ENCODE results near the gene CEP170B. TPM values are rescaled to one million over a fixed set of nuclear protein-coding genes. Genes with fewer than 3 reads are reported as not detected.

Gene CEP170B
- total and polyA plus RNA-seq, 2 of the 8 experiments (the other 6 are each of a cell fraction or from before 2014, with no cell fraction given), result 9.1 to 33.8 TPM

DNA sequence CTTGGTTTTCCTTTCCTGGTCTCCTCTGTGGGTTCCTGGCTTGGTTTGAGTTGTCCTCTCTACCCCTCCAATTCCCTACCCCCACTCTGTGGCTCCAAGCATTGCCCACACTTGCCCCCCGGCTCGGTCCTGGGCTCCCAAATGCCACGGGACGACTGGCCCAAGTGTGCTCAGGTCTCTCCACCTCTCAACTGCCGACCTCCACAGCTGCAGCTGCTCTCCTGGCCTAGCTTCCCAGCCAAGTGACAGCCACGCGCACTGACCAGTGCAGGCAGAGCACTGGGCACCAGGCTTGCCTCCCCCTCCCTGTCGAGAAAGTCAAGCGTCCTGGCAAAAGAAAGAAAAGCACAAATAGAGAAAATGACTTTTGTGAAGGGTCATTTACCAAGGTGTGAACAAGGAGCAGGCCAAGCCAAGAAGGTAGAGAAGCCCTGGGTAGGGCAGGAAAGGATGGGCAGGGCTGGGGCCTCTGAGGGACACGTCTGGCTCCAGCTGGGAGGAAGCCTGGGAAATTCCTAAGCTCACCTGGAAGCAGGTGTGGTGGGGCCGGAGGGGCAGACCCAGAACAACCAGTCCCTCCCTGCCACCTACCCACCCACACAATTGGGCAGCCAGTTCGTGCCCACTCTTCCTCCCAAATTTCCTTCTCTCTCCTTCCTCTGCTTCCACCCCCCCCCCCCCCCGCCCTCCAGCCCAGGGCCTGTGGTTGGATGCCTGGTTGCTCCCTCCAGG is 1.8 kb upstream of the CEP170B start (continued):
- TF ChIP-seq GTF2F1 (IDR thresholded peaks at IDR 0.05; ENCODE audit: borderline replicate concordance, low read depth, low read length), result no peak
- TF ChIP-seq CEBPB (IDR thresholded peaks at IDR 0.05; ENCODE audit: low read depth, low read length), result no peak
- no peak for TF ChIP-seq TEAD4 (IDR thresholded peaks at IDR 0.05; ENCODE audit: low read depth, low read length)
- TF ChIP-seq RAD21 (IDR thresholded peaks at IDR 0.05 in 1 of 2, conservative IDR thresholded peaks at IDR 0.05 in 1 of 2; ENCODE audit: low read depth in 2 of 2, low read length in 2 of 2), result no peak
- TF ChIP-seq POLR2A (IDR thresholded peaks at IDR 0.05; ENCODE audit: control extremely low read depth in 1 of 2, low read depth in 2 of 2, low read length in 2 of 2), result no peak
- no peak for TF ChIP-seq JUND (IDR thresholded peaks at IDR 0.05; ENCODE audit: low read length)
- no peak for TF ChIP-seq TBP (IDR thresholded peaks at IDR 0.05; ENCODE audit: low read depth, low read length)
- TF ChIP-seq FOSL1 (IDR thresholded peaks at IDR 0.05; ENCODE audit: insufficient read depth, low read depth, low read length), result no peak
- TF ChIP-seq CBX8 (IDR thresholded peaks at IDR 0.05; ENCODE audit: borderline replicate concordance, low read depth, low read length), result no peak
- TF ChIP-seq POLR2AphosphoS5 (IDR thresholded peaks at IDR 0.05; ENCODE audit: low read depth, low read length), result no peak

Measured in H1 (cell line).